Heart left ventricle (tissue), 13 donors: ENCODE measurements around the gene SH3TC1.
A peak's percentile ranks its signal among the peaks of the same experiment; 100 is the strongest.

Experiments used
- CTCF ChIP-seq, 12 donors: fragments of 200-600 bp; sonication (generic) in 4 of 12; IDR thresholded peaks; one replicate each; pipeline versions ENCODE4 v1.5.0 to v1.8.0; 2018 to 2022; ENCODE audit warnings: antibody characterized with exemption in 12 of 12, mild to moderate bottlenecking in 5 of 12
- POLR2A ChIP-seq, 2 donors: fragments of 450-650 bp; IDR thresholded peaks; one replicate each; pipeline ENCODE4 v1.6.1; 2017; ENCODE audit warnings: antibody characterized with exemption in 2 of 2, mild to moderate bottlenecking in 2 of 2, moderate library complexity in 2 of 2
- donor health status: ischemic (EF 13 %, LVEDD 7.1; RV severe dilation, severe dysfunction).
- donor health status: DM: no; HTN: yes; CAD: no.
- donor health status: DM: no; HTN: no; CAD: no.
- donor health status: ischemic (EF 25% LVEDD 6.9; RV normal size, moderate dysfunction).
- donor health status: ischemic (EF 25% LVEDD 5.7; RV mildly dilated, moderate dysfunction).
- donor health status: ischemic (EF 35%, LVEDD 5.7; RV mildly dilated, moderate dysfunction).
- donor health status: nonischemic (EF 11% LVEDD 7.7; RV severe dilation, severe dysfunction).
- donor health status: DM: yes; HTN: yes; CAD: no.
- donor health status: PGD.
- donor health status: ischemic (EF 29% LVEDD 5.4; RV normal size, mild dysfunction).
- donor health status: nonischemic (EF 23%, LVEDD 6.1; RV moderate dilation, normal function).

- TF ChIP-seq CTCF (IDR thresholded peaks at IDR 0.05), result peak; percentile 5 to 38 (median 24)
- no peak for TF ChIP-seq POLR2A (IDR thresholded peaks at IDR 0.05)
These were observed 39.5 kb downstream of the SH3TC1 start for GRCh38 chr4:8238515-8239053.
